Uterus (tissue), 4 donors: ENCODE measurements around the gene NELFB. TPM values are rescaled to one million over a fixed set of nuclear protein-coding genes. Genes with fewer than 3 reads are reported as not detected.

Experiments used
- DNase-seq, 2 donors: peaks; one replicate each; pipeline ENCODE4 v3.0.0-alpha.2; 2019 to 2020
- H3K27ac ChIP-seq, 2 donors: fragments of 200-600 bp; sonication (generic); 1 replicate in 1 of 2; 2 replicates in 1 of 2; pipeline ENCODE4 v1.5.1; 2016 to 2018
- H3K27me3 ChIP-seq, 2 donors: fragments of 200-600 bp; sonication (generic); one replicate each; pipeline ENCODE4 v1.5.1; 2018 to 2019; ENCODE audit warnings: control low read depth in 1 of 2
- H3K36me3 ChIP-seq, 2 donors: fragments of 200-600 bp; sonication (generic); one replicate each; pipeline ENCODE4 v1.5.1; 2019; ENCODE audit warnings: control low read depth in 1 of 2
- H3K4me1 ChIP-seq, 2 donors: fragments of 200-600 bp; sonication (generic); one replicate each; pipeline ENCODE4 v1.5.1; 2018 to 2019; ENCODE audit warnings: control low read depth in 1 of 2
- H3K4me3 ChIP-seq, 2 donors: fragments of 200-600 bp; sonication (generic); 1 replicate in 1 of 2; 2 replicates in 1 of 2; pipeline ENCODE4 v1.5.1; 2018 to 2019; ENCODE audit warnings: mild to moderate bottlenecking in 1 of 2
- H3K9me3 ChIP-seq, 2 donors: fragments of 200-600 bp; sonication (generic); one replicate each; pipeline ENCODE4 v1.5.1; 2019; ENCODE audit warnings: control low read depth in 1 of 2
- POLR2A ChIP-seq, 2 donors: fragments of 450-650 bp; IDR thresholded peaks; one replicate each; pipeline ENCODE4 v1.6.1; 2016; ENCODE audit warnings: antibody characterized with exemption in 2 of 2, mild to moderate bottlenecking in 1 of 2, moderate library complexity in 1 of 2
- intact Hi-C: fragments of 100-400 bp; cut with DNase I; formaldehyde crosslinking; loops from one replicate; pipeline ENCODE4 v1.15.1; 2023; ENCODE audit warnings: low total_unique reads
- total RNA-seq, 4 donors: library from RNA; depleted of rRNA in 3 of 4; stranded (reverse); fragments of >200 nt in 3 of 4; gene quantifications; one replicate each; pipeline versions ENCODE4 v1.1.0 to v1.2.4, GENCODE V29; 2014 to 2023
- TF ChIP-seq, protein P1 (sequence below), 4 experiments: fragments of 200-600 bp in 2 of 4; fragments of 450-650 bp in 2 of 4; sonication (generic) in 2 of 4; IDR thresholded peaks; one replicate each; pipeline ENCODE4 v1.5.1; 2016 to 2019; ENCODE audit warnings: antibody characterized with exemption in 4 of 4, mild to moderate bottlenecking in 2 of 4, moderate library complexity in 1 of 4
- donor health status: DM: yes; HTN: yes; CAD: no.

NELFB gene
- total RNA-seq, 4 donors from 2014 or later, result 17.1 to 46.5 (median 43.2) TPM

- intact Hi-C loops, result no loop called here
- H3K9me3 ChIP-seq, result no peaks in the 10 kb centered on the region
- H3K27me3 ChIP-seq, result no peaks in the 10 kb centered on the region
- H3K27ac ChIP-seq, result no peak overlapping the region
- DNase-seq, result no peak
- no peaks in the 10 kb centered on the region for H3K36me3 ChIP-seq
- TF ChIP-seq, protein P1, sequence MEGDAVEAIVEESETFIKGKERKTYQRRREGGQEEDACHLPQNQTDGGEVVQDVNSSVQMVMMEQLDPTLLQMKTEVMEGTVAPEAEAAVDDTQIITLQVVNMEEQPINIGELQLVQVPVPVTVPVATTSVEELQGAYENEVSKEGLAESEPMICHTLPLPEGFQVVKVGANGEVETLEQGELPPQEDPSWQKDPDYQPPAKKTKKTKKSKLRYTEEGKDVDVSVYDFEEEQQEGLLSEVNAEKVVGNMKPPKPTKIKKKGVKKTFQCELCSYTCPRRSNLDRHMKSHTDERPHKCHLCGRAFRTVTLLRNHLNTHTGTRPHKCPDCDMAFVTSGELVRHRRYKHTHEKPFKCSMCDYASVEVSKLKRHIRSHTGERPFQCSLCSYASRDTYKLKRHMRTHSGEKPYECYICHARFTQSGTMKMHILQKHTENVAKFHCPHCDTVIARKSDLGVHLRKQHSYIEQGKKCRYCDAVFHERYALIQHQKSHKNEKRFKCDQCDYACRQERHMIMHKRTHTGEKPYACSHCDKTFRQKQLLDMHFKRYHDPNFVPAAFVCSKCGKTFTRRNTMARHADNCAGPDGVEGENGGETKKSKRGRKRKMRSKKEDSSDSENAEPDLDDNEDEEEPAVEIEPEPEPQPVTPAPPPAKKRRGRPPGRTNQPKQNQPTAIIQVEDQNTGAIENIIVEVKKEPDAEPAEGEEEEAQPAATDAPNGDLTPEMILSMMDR (IDR thresholded peaks at IDR 0.05), result no peak
- no peak for TF ChIP-seq POLR2A (IDR thresholded peaks at IDR 0.05)
- no peak overlapping the region for H3K4me3 ChIP-seq
- H3K4me1 ChIP-seq, result peaks cover 0 to 17% of the 10 kb centered on the region in 2 donors
Measured at GRCh38 chr9:137252555-137253506, 2.3 kb upstream of the NELFB start.

DNA sequence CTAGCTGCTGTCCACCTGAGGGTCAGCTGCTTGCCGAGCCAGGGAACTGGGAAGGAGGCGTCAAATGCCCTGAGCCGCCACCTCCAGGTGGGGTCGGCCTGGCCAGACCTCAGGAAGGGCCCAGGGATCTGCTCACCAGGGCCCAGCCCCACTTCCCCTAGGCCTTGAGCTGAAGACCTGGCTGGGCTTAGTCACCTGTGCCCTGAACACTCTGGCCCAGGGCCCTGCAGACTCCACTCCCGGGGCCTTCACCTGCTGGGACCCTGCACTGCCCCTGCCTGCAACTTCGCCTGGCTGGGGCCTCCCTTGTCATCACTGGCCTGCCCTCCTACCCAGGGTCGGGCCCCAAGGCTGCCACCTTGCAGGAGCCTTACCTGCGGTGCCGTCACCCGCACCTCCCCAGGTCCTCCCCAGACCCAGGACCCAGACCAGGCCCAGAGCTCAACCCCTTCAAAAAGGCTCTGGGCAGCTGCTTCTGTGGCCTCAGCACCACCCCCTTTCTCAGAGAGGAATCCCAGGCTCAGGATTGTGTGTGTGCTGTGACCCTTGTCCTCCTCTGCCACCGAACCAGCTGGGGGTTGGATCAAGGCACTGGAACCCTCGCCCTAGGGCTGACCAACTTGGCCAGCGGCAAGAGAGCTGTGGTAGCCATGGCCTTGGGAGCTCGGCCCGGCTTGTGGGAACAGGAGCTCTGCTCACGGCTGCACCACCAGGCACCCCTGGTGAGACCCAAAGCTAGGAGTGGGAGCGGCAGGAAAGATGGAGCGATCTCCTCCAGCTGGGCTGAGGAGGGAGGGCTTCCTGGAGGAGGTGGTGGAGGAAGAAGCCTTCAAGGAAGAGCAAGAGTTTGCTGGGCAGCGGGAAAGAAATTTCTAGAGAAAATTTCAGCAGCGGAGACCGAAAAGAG, 1.2 kb upstream of the NELFB start:
- Histone ChIP-seq H3K36me3 (no peaks in the 10 kb centered on the region), H3K4me3 (peak overlapping the region; percentile 81 to 97), H3K9me3 (no peaks in the 10 kb centered on the region), H3K27me3 (no peaks in the 10 kb centered on the region), H3K27ac (peak overlapping the region in 1 of 2 donors; percentile 71), H3K4me1 (peaks cover 0 to 17% of the 10 kb centered on the region in 2 donors)
- intact Hi-C loops, result no loop called here
- DNase-seq, result no peak
- TF ChIP-seq, protein P1 (IDR thresholded peaks at IDR 0.05), result no peak
- TF ChIP-seq POLR2A (IDR thresholded peaks at IDR 0.05), result no peak

GRCh38 chr9:137255448-137256114, 454 bp downstream of the NELFB start:
- Histone ChIP-seq H3K9me3 (no peaks in the 10 kb centered on the region), H3K4me3 (peak overlapping the region; percentile 81 to 97), H3K27ac (peak overlapping the region; percentile 56 to 75), H3K4me1 (peaks cover 0 to 17% of the 10 kb centered on the region in 2 donors), H3K36me3 (no peaks in the 10 kb centered on the region), H3K27me3 (no peaks in the 10 kb centered on the region)
- TF ChIP-seq, protein P1 (IDR thresholded peaks at IDR 0.05), result no peak
- TF ChIP-seq POLR2A (IDR thresholded peaks at IDR 0.05), result no peak
- intact Hi-C loops, result no loop called here
- no peak for DNase-seq

DNA sequence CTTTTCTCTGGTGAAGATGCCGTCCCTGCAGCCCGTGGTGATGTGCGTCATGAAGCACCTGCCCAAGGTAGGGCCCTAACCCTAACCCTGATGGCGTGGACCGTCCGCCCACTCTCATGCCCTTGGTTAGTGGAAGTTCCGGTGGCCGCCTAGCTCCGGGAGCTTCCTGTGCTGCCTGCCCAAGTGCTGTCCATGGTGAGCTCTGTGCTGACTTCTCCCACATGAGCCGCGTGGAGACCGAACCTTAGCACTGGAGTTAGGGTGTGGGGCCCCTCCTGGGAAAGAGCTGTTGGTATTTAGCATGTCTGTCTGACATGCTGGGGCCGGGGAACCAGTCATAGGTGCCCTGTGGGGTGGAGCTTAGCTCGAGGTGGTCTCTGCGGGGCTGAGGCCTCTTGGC, 1.2 kb downstream of the NELFB start:
- no peak for TF ChIP-seq POLR2A (IDR thresholded peaks at IDR 0.05)
- TF ChIP-seq, protein P1 (IDR thresholded peaks at IDR 0.05), result no peak
- Histone ChIP-seq H3K27me3 (no peaks in the 10 kb centered on the region), H3K36me3 (no peaks in the 10 kb centered on the region), H3K27ac (no peak overlapping the region), H3K4me3 (peak overlapping the region in 1 of 2 donors; percentile 97), H3K9me3 (no peaks in the 10 kb centered on the region), H3K4me1 (peaks cover 0 to 17% of the 10 kb centered on the region in 2 donors)
- no peak for DNase-seq
- intact Hi-C loops, result no loop called here
